COLO668 (cell line): ENCODE data around the gene PLCB3.
A peak's percentile ranks its signal among the peaks of the same experiment; 100 is the strongest.

ENCODE experiments used
- DNase-seq: peaks from one replicate; lab custom pipeline; 2025; ENCODE audit not compliant: unreplicated experiment; lab: John Stamatoyannopoulos, UW

PLCB3 gene

GRCh38 chr11:64285885-64286800, 34.8 kb downstream of the PLCB3 start:
- DNase-seq: peak; percentile 71

GRCh38 chr11:64286801-64287159, 35.5 kb downstream of the PLCB3 start:
- DNase-seq: no peak

- no peak for DNase-seq
Measured at GRCh38 chr11:64287676-64288352, 36.5 kb downstream of the PLCB3 start.

- no peak for DNase-seq
Measured at GRCh38 chr11:64288353-64288750, 37.0 kb downstream of the PLCB3 start.

GRCh38 chr11:64289002-64289564, 37.8 kb downstream of the PLCB3 start:
- DNase-seq: no peak

GRCh38 chr11:64290352-64291261, 39.3 kb downstream of the PLCB3 start:
- no peak for DNase-seq

- DNase-seq: no peak
Measured at GRCh38 chr11:64291262-64291751, 40.0 kb downstream of the PLCB3 start, which contains the start of gene KCNK4. Gene KCNK4, plus strand, starts transcription at chr11:64291302. Its CDS starts 1,717 bp downstream, at chr11:64293019.

- no peak for DNase-seq
Measured at GRCh38 chr11:64291752-64292459, 40.6 kb downstream of the PLCB3 start.

GRCh38 chr11:64292460-64293254, 41.3 kb downstream of the PLCB3 start:
- no peak for DNase-seq

- no peak for DNase-seq
Measured at GRCh38 chr11:64294774-64295173, 43.4 kb downstream of the PLCB3 start.

- DNase-seq: no peak
Measured at GRCh38 chr11:64295760-64296159, 44.4 kb downstream of the PLCB3 start.

- DNase-seq: no peak
Measured at GRCh38 chr11:64296236-64296635, 44.9 kb downstream of the PLCB3 start.

GRCh38 chr11:64296830-64297698, 45.7 kb downstream of the PLCB3 start:
- DNase-seq: no peak

GRCh38 chr11:64297699-64298358, 46.5 kb downstream of the PLCB3 start:
- DNase-seq: no peak

- DNase-seq: peak; percentile 30
Measured at GRCh38 chr11:64298966-64299846, 47.9 kb downstream of the PLCB3 start.

- DNase-seq: no peak
Measured at GRCh38 chr11:64299847-64300648, 48.7 kb downstream of the PLCB3 start, which contains the start of gene CATSPERZ. Gene CATSPERZ, plus strand, starts transcription at chr11:64300358. Its CDS starts 53 bp downstream, at chr11:64300411.
